MCF 10A (cell line): ENCODE results near the gene CX3CL1. TPM values are rescaled to one million over a fixed set of nuclear protein-coding genes. Genes with fewer than 3 reads are reported as not detected.
A peak's percentile ranks its signal among the peaks of the same experiment; 100 is the strongest.

Source experiments
- BruUV-seq: library from RNA; stranded (reverse); fragments of 400-500 nt; replicated peaks from 2 replicates; lab custom pipeline; 2021; lab: Mats Ljungman, UMichigan
- CTCF ChIA-PET: fragments of 300-600 bp; sonication (Branson Sonifier 250); formaldehyde crosslinking; extraction: SDS; loops from one replicate; lab custom pipeline; 2021; ENCODE audit warnings: antibody characterized with exemption, inconsistent platforms; lab: Yijun Ruan, JAX
- POLR2A ChIA-PET: fragments of 300-600, 350-650 bp; sonication (Branson Sonifier 250); formaldehyde crosslinking; extraction: SDS; loops from one replicate; lab custom pipeline; 2020; ENCODE audit warnings: antibody characterized with exemption, inconsistent platforms; lab: Yijun Ruan, JAX
- DNase-seq: peaks from one replicate; pipeline ENCODE4 v3.0.0-alpha.2; 2018; ENCODE audit not compliant: unreplicated experiment
- H3K27ac Mint-ChIP-seq: one replicate; pipeline ENCODE4 v1.8.0; 2022; ENCODE audit warnings: mild to moderate bottlenecking, low read depth, mixed read lengths; ENCODE audit not compliant: unreplicated experiment
- H3K27me3 Mint-ChIP-seq: one replicate; pipeline ENCODE4 v1.8.0; 2022; ENCODE audit warnings: mixed read lengths; ENCODE audit not compliant: insufficient read depth, unreplicated experiment
- H3K36me3 Mint-ChIP-seq: one replicate; pipeline ENCODE4 v1.8.0; 2022; ENCODE audit warnings: mild to moderate bottlenecking, moderate library complexity, mixed read lengths; ENCODE audit not compliant: insufficient read depth, unreplicated experiment
- H3K4me1 Mint-ChIP-seq: one replicate; pipeline ENCODE4 v1.8.0; 2022; ENCODE audit warnings: mixed read lengths; ENCODE audit not compliant: insufficient read depth, unreplicated experiment
- H3K4me3 Mint-ChIP-seq: one replicate; pipeline ENCODE4 v1.8.0; 2022; ENCODE audit warnings: mild to moderate bottlenecking, moderate library complexity, mixed read lengths; ENCODE audit not compliant: unreplicated experiment
- H3K9me3 Mint-ChIP-seq: one replicate; pipeline ENCODE4 v1.8.0; 2022; ENCODE audit warnings: mixed read lengths; ENCODE audit not compliant: unreplicated experiment
- CTCF ChIP-seq: fragments of 200-600 bp; IDR thresholded peaks from one replicate; pipeline ENCODE4 v1.8.0; 2022; ENCODE audit warnings: antibody characterized with exemption, mild to moderate bottlenecking; ENCODE audit not compliant: unreplicated experiment
- intact Hi-C: fragments of 100-400 bp; cut with micrococcal nuclease; formaldehyde crosslinking; loops from 2 replicates; pipeline ENCODE4 v1.14.1; 2022
- total RNA-seq: library from RNA; stranded (reverse); gene quantifications from 2 replicates; pipeline ENCODE4 v1.2.3, GENCODE V29; 2022

CX3CL1 gene
- total RNA-seq, 1 experiment from 2014 or later = not detected

GRCh38 chr16:57391300-57391699 lies 19.0 kb downstream of the CX3CL1 start:
- BruUV-seq = no TSS peak
- no peaks in the 10 kb centered on the region for H3K9me3 Mint-ChIP-seq
- H3K36me3 Mint-ChIP-seq = no peaks in the 10 kb centered on the region
- H3K4me1 Mint-ChIP-seq = peaks cover 9% of the 10 kb centered on the region
- peaks cover 17% of the 10 kb centered on the region for H3K27me3 Mint-ChIP-seq
- no peak overlapping the region for H3K27ac Mint-ChIP-seq
- intact Hi-C loops = no loop called here
- CTCF ChIA-PET = interaction anchor here (0.7 to 1.4 kb wide), 2 partner anchors 26 to 307 kb away, joined by 3 to 7 read pairs; no protein-coding TSS in a partner anchor
- no peak for DNase-seq
- POLR2A ChIA-PET = no interaction called here
- no peak for TF ChIP-seq CTCF
- no peak overlapping the region for H3K4me3 Mint-ChIP-seq

GRCh38 chr16:57391708-57392107 lies 19.4 kb downstream of the CX3CL1 start:
- DNase-seq = no peak
- H3K27ac Mint-ChIP-seq = no peak overlapping the region
- intact Hi-C loops = no loop called here
- H3K4me3 Mint-ChIP-seq = no peak overlapping the region
- H3K36me3 Mint-ChIP-seq = no peaks in the 10 kb centered on the region
- no peak for TF ChIP-seq CTCF
- POLR2A ChIA-PET = no interaction called here
- peaks cover 9% of the 10 kb centered on the region for H3K4me1 Mint-ChIP-seq
- H3K27me3 Mint-ChIP-seq = peaks cover 17% of the 10 kb centered on the region
- CTCF ChIA-PET = interaction anchor here (0.7 to 1.4 kb wide), 2 partner anchors 25 to 307 kb away, joined by 3 to 7 read pairs; no protein-coding TSS in a partner anchor
- H3K9me3 Mint-ChIP-seq = no peaks in the 10 kb centered on the region
- BruUV-seq = no TSS peak

- Mint-ChIP-seq H3K27me3 (peaks cover 17% of the 10 kb centered on the region), H3K27ac (no peak overlapping the region), H3K4me1 (peaks cover 9% of the 10 kb centered on the region), H3K4me3 (no peak overlapping the region), H3K36me3 (no peaks in the 10 kb centered on the region), H3K9me3 (no peaks in the 10 kb centered on the region)
- intact Hi-C loops = no loop called here
- CTCF ChIA-PET = interaction anchor here (1.4 kb wide), 1 partner anchor 24 kb away, joined by 7 read pairs; no protein-coding TSS in a partner anchor
- TF ChIP-seq CTCF = no peak
- no peak for DNase-seq
- POLR2A ChIA-PET = no interaction called here
- no TSS peak for BruUV-seq
Observed at GRCh38 chr16:57392694-57393093, 20.4 kb downstream of the CX3CL1 start.

- DNase-seq = peak; percentile 82
- Mint-ChIP-seq H3K27ac (no peak overlapping the region), H3K36me3 (no peaks in the 10 kb centered on the region), H3K4me1 (no peaks in the 10 kb centered on the region), H3K4me3 (no peak overlapping the region), H3K9me3 (no peaks in the 10 kb centered on the region), H3K27me3 (peaks cover 17% of the 10 kb centered on the region)
- ChIA-PET CTCF (interaction anchor here (0.6 to 2.4 kb wide), 5 partner anchors 10 to 462 kb away, joined by 3 to 11 read pairs (median 3); partner anchors contain the start of gene CCL17), POLR2A (no interaction called here)
- intact Hi-C loops = no loop called here
- TF ChIP-seq CTCF = no peak
- no TSS peak for BruUV-seq
Observed at GRCh38 chr16:57394444-57394843, 22.2 kb downstream of the CX3CL1 start.
